HG03469 (cell line): ENCODE results near the gene MGP.
A peak's percentile ranks its signal among the peaks of the same experiment; 100 is the strongest.

ENCODE experiments used
- ATAC-seq: cut with Tn5 transposase; IDR thresholded peaks from one replicate; pipeline ENCODE4 v1.9.1; 2021; ENCODE audit warnings: mild to moderate bottlenecking, moderate library complexity, moderate number of reproducible peaks; ENCODE audit not compliant: unreplicated experiment

MGP gene

GRCh38 chr12:14885718-14886221 is at the start of gene MGP:
TSS of gene MGP (minus strand) at chr12:14885854. CDS start at chr12:14885791, 63 bp downstream.
- no peak for ATAC-seq

DNA sequence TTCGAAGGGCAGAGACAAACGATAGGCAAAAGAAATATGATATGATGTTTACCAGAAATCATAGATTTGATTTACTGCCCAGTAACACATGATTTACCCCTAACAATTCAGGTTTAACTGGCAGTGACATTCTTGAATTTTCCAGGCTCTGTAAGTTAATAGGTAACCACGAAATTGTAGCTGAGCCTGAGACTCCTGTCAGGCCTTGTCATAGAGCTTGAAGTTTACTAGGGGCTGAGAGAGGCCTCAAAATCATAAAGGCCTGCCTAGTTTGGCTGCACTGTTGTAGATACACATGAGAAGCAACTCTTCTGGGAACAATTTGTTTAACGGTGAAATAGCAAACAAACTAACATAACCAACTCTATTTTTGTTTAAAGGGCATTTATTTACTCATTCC is 49.4 kb upstream of the MGP start:
- ATAC-seq = no peak

DNA sequence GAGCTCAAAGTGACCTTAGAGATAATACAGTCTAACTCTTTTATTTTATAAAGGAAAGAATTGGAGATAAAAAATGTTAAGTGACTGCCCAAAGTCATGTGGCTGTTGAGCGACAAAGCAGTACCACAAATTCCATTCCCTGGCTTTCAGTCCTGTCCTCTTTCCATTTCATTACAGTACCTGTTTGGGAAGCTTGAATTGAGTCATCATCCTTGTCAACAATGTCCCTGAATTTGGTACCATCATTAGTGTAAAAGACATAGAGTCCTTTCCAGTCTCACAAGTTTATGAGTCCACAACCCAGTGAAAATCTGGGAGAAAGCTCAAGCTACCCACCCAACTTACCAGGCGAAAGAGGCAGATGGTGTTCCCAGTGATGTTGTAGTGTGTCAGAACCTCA is 48.9 kb upstream of the MGP start:
- no peak for ATAC-seq

DNA sequence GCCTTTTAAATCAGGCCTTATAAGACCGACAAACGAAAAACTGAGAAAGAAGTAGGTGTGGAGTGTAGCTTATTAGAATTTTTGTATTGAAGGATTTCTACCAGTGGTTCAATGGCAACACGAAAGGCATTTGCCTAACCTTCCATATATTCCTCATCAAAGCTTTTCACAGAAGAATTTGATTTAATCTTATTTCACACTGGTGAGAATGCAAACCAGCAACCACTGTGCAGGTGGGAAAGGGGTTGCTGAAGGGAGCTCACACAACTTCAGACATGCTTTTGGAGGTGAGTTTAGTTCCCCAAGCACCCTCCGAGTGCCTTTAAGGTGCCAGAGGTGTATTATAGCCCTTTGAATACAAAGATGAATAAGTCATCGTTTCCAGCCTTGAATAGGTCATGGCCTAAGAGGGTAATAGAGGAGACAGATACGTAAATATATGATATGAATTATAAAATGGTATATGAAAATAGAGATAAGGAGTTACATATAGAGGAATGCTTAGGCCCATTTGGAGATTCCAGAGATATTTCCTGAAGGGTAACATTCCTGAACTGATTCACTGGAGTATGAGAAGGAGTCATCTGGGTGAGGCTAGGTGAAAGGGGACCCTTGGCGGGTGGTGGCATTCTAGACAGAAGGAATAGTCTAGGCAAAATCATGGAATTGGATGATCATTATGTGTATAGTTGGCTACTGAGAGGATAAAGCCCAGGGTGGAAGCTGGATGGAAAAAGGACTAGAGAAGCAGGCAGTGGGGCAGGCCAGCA is 46.3 kb upstream of the MGP start:
- no peak for ATAC-seq

- ATAC-seq = no peak
Measured at GRCh38 chr12:14931359-14931758, 45.7 kb upstream of the MGP start.

DNA sequence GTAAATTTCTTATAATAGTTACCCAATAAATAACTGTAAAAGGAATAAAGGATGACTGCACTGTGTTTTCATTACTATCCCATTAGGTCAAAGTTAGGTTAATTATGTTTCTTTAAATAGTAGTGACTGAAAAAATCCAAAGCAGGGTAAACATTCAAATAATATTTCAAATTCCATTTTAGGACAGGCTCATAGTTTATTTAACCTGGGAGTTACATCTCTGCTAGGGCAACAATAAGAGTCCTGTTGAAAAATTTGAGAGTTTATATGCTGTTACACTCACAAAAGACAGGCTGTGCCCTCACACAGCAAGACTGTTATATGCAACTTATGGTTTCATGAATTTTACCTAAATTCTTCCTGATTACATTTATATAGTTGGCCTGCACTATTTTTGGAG is 44.6 kb upstream of the MGP start:
- no peak for ATAC-seq

- no peak for ATAC-seq
Measured at GRCh38 chr12:14928931-14929330, 43.3 kb upstream of the MGP start.

DNA sequence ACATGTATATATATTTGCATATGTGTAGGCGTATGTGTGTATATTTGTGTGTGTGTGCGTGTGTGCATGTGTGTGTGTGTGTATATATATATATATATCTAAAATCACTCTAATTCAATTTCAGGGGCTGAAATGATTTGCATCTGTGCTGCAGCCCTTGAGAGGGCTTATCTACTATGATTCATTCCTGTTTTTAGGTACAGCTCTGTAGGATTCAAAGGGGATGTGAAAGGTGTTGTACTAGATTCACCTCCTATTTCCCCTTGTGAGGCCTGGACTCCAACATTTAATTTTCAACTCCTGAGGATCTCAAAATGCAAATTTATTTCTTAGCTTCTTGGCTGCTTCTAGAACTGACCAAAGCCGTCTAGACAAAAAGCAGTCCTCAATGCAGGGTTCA is 41.6 kb upstream of the MGP start:
- ATAC-seq = no peak

DNA sequence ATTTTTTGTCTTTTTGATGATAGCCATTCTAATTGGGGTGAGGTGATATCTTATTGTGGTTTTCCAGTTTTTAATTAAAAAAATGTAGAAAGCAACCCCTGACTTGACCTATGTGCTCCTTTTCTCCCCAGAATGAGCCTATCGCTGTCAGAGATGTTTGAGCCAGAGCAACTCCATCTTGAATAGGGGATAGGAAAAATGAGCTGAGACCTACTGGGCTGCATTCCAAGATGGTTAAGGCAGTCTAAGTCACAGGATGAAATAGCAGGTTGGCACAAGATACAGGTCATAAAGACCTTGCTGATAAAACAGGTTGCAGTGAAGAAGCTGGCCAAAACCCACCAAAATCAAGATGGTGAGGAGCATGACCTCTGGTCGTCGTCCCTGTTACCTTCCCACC is 38.9 kb upstream of the MGP start:
- ATAC-seq = no peak

- no peak for ATAC-seq
Measured at GRCh38 chr12:14923944-14924343, 38.3 kb upstream of the MGP start.

DNA sequence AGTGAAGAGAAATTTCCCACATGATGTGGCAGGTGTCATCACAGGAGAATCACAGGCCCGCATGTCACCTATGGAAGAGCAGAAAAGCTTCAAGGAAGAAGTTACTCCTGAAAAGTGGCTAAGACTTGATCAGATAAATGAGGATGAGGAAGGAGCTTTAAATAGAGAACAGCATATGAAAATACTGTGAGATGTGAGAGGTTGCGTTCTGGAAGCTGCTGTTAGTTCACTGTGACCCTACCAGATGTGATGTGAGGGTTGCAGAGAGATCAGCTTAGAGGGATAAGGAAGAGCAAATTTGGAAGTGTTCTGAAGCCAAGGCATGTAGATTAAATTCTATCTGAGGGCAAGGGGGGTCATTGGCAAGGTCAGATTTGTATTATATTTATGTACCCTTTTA is 35.6 kb upstream of the MGP start:
- peak; percentile 52 for ATAC-seq

- peak; percentile 51 for ATAC-seq
Measured at GRCh38 chr12:14920475-14921126, 34.9 kb upstream of the MGP start.

- ATAC-seq = no peak
Measured at GRCh38 chr12:14919455-14919854, 33.8 kb upstream of the MGP start.

DNA sequence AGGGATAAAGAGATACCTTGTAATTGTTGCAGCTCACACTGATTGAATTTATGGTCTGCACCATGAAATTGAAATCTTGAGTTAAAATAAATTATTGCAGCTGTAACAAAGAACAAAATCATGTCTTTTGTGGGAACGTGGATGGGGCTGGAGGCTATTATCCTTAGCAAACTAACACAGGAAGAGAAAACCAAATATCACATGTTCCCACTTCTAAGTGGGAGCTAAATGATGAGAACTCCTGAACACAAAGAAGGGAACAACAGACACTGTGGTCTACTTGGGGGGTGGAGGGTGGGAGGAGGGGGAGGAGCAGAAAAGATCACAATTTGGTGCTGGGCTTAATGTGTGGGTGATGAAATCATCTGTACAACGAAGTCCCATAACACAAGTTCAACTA is 30.1 kb upstream of the MGP start:
- no peak for ATAC-seq

- no peak for ATAC-seq
Measured at GRCh38 chr12:14913381-14913781, 27.7 kb upstream of the MGP start.

DNA sequence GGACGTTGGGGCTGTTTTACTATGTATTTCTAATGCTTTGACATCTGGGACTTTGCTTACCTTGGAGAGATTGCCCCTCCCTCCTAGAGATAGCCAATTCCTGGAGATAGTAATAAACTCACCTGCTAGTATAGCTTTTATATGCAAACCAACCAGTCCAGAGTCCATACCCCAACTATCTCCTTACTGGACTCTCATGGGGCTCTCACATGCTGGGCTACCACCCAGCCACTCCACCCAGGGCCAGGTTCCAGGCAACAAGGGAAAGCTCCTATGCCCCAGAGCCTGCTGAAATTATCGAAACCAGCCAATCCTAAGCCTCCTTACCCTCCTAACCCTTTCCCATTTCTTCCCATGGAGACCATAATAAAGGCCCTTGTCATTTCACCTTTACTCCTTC is 25.5 kb upstream of the MGP start:
- no peak for ATAC-seq

DNA sequence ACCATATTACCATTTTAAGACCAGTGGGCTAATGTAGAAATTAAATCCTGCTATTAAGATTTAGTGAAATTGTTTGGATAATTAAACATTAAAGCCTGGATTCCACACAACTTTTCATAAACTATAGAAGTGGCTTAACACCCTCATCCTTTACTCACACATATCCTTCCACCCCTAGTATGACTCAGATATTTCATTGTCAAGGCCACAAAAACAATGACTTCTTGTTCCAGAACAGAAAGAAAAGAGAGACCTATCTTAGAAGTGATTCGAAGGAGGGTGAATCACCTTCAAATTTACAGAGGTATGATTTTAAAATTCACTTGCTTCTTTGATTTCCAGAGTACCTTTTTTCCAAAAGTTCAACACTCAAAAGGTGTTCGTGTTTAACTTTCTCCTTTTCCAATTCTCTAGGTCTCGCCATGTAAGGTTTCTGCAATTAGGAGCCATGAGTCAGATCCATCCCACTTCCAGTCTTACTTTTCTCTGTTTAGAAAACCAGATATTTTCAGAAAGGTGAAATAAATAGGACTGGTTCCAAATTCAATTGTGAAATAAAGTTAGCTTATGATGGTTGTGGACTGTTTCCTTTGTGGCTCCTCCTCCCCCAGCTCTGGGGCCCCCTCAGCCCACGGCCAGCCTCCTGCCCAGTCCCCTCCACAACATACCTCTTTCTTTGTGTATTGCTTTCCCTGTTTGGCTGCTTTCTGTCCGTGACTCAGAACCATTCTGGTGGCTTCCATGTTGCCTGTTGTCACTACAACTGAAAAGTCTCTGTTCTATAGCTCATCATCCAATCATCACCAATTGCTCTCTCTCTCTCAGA is 24.6 kb upstream of the MGP start:
- no peak for ATAC-seq

GRCh38 chr12:14907953-14908352 is 22.3 kb upstream of the MGP start:
- no peak for ATAC-seq

DNA sequence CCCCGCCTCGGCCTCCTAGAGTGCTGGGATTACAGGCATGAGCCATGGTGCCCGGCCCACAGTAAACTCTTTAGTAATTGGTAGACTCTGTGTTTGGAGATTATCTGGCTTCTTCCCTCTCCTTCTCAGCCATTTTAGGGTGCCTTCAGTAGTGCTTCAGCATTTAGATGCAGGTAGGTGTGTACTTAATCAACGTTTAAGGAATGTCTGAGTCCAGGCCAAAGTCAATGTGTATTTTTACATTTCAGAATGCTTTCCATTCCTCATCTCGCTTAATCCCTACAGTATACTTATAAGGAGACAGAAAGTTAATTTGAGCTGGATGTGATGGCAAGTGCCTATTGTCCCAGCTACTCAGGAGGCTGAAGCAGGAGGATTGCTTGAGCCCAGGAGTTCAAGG is 20.5 kb upstream of the MGP start:
- no peak for ATAC-seq

GRCh38 chr12:14905269-14906004 is 19.8 kb upstream of the MGP start:
- ATAC-seq = no peak

GRCh38 chr12:14904854-14905253 is 19.2 kb upstream of the MGP start:
- ATAC-seq = no peak
